ENCODE data around the gene NDUFS2. TPM values are rescaled to one million over a fixed set of nuclear protein-coding genes. Genes with fewer than 3 reads are reported as not detected.

The NDUFS2 gene
- total and polyA plus RNA-seq, 7 donors: 204 to 336 (median 232) TPM

DNA sequence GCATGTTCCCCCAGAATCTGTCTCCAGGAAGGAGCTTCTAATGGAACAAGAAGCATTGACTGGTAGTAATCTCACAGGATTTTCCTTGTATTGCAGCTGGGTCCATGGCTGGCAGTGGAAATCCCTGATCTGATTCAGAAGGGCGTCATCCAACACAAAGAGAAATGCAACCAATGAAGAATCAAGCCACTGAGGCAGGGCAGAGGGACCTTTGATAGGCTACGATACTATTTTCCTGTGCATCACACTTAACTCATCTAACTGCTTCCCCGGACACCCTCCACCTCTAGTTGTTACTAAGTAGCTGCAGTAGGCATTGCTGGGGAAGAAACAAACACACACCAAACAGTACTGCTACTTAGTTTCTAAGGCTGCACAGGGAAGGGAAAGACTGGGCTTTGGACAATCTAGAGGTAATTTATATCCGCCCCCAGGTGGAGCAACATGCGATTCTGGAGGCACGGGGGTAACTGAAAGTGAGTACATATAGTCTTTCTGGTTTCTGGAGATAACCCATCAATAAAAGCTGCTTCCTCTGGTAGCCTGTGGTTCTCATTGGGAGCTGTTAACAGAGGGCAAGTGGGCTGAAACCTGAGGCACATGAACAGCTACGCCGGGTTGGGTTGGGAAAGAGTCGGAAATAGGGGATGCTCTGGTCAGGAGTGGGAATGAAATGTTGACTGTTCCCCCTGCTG, 43.7 kb upstream of the NDUFS2 start:
- 66 to 79% (median 70%) methylated on average over 9 of the region's 9 CpGs for WGBS, 3 donors
- no peak for DNase-seq
- peak overlapping the region; percentile 87 for H3K4me3 ChIP-seq

DNA sequence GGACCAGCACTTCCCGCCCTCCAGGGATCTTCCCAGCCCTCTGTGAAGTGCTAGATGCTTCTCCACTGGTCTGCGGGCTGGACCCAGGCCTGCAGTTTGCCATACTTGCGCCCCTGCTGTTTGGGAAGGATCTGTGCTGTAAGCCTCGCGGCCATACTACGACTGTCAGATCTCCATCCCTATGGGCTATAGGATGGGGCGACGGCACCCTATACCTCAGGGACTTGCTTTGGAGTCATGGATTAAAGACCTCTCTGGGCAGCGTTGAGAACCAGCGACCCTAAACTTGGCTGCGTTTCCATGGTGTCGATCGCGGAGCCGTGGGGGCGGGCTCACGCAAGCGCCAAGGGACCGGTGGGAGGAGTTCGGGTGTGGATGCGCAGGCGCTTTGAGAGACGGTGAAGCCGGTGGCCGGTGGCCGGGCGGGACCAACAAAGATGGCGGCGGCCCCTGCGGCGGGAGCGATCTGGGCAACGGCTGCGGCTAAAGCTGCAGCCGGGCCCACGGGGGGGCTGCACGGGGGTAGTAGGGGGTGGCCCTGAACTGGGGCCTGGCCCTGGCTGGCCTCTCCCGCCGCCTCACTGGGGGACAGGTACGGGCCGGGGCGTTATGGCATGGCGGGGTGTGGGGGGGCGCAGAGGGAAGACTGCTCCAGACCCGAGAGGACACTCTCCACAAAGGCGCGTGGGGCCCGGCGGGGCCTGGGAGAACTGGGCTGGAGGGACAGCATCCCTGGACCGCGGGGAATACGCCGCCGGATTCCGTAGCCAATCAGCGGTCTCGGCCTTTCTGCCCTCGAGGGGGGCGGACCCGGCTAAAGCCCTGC, 42.9 kb upstream of the NDUFS2 start, which contains the start of gene USP21:
USP21 (plus strand) TSS at position 414 of the 826 bp plus-strand sequence. CDS start 1,141 bp downstream, outside the sequence.
- H3K27ac ChIP-seq: peak within 1 kb of the TSS; percentile 79
- no peaks in the 10 kb centered on the region for H3K27me3 ChIP-seq (ENCODE audit: insufficient read depth in 3 of 3, low read length in 2 of 3)
- intact Hi-C loops (cut with DNase I): no loop called here
- DNase-seq (peak; percentile 94 to 97), ATAC-seq (peak; percentile 94 to 99 (median 96))
- H3K4me1 ChIP-seq: peaks cover 16% of the 10 kb centered on the region
- H3K9me3 ChIP-seq: no peaks in the 10 kb centered on the region
- peaks cover 0 to 53% of the 10 kb centered on the region in 2 donors for H3K36me3 ChIP-seq (ENCODE audit: insufficient read depth in 1 of 2, low read depth in 1 of 2)
- TF ChIP-seq, protein P1, sequence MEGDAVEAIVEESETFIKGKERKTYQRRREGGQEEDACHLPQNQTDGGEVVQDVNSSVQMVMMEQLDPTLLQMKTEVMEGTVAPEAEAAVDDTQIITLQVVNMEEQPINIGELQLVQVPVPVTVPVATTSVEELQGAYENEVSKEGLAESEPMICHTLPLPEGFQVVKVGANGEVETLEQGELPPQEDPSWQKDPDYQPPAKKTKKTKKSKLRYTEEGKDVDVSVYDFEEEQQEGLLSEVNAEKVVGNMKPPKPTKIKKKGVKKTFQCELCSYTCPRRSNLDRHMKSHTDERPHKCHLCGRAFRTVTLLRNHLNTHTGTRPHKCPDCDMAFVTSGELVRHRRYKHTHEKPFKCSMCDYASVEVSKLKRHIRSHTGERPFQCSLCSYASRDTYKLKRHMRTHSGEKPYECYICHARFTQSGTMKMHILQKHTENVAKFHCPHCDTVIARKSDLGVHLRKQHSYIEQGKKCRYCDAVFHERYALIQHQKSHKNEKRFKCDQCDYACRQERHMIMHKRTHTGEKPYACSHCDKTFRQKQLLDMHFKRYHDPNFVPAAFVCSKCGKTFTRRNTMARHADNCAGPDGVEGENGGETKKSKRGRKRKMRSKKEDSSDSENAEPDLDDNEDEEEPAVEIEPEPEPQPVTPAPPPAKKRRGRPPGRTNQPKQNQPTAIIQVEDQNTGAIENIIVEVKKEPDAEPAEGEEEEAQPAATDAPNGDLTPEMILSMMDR (IDR thresholded peaks at IDR 0.05): peak; percentile 34
- WGBS, 3 donors: 1% methylated on average over 41 to 60 of the region's 60 CpGs
- H3K4me3 ChIP-seq: peak within 1 kb of the TSS; percentile 87

More for the DNA sequence above, 43.7 kb upstream of the NDUFS2 start:
- Histone ChIP-seq H3K36me3 (ENCODE audit: insufficient read depth in 1 of 2, low read depth in 1 of 2) (peaks cover 0 to 44% of the 10 kb centered on the region in 2 donors), H3K27ac (peak overlapping the region; percentile 79), H3K9me3 (no peaks in the 10 kb centered on the region), H3K4me1 (peaks cover 16% of the 10 kb centered on the region), H3K27me3 (ENCODE audit: insufficient read depth in 3 of 3, low read length in 2 of 3) (no peaks in the 10 kb centered on the region)
- intact Hi-C loops (cut with DNase I): no loop called here
- TF ChIP-seq, protein P1 (IDR thresholded peaks at IDR 0.05): no peak
- no peak for ATAC-seq

DNA sequence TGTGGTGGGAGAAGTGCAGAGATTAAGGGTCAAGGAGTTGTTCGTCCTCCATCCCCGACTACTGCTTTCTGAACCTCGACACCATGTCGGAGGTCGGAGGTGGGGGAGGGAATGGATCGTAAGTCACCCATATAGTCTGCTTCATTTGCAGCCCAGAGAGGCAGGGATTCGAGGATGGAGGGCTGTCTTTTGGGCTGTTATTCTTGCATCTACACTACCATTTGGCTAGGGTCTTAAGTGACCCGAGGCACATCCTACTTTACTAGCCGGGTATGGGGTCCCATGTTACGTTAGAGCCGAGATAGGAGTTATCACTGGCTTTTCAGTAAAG, 42.3 kb upstream of the NDUFS2 start:
- ATAC-seq: no peak
- Histone ChIP-seq H3K4me3 (peak overlapping the region; percentile 87), H3K4me1 (peaks cover 15% of the 10 kb centered on the region), H3K9me3 (no peaks in the 10 kb centered on the region), H3K27me3 (ENCODE audit: insufficient read depth in 3 of 3, low read length in 2 of 3) (no peaks in the 10 kb centered on the region), H3K27ac (peak overlapping the region; percentile 79), H3K36me3 (ENCODE audit: insufficient read depth in 1 of 2, low read depth in 1 of 2) (peaks cover 0 to 58% of the 10 kb centered on the region in 2 donors)
- 5 to 7% (median 6%) methylated on average over 11 of the region's 11 CpGs for WGBS, 3 donors
- intact Hi-C loops (cut with DNase I): no loop called here
- no peak for DNase-seq
- TF ChIP-seq, protein P1 (IDR thresholded peaks at IDR 0.05): no peak

DNA sequence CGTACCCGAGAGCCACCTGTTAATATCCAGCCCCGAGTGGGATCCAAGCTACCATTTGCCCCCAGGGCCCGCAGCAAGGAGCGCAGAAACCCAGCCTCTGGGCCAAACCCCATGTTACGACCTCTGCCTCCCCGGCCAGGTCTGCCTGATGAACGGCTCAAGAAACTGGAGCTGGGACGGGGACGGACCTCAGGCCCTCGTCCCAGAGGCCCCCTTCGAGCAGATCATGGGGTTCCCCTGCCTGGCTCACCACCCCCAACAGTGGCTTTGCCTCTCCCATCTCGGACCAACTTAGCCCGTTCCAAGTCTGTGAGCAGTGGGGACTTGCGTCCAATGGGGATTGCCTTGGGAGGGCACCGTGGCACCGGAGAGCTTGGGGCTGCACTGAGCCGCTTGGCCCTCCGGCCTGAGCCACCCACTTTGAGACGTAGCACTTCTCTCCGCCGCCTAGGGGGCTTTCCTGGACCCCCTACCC, 41.5 kb upstream of the NDUFS2 start:
- TF ChIP-seq, protein P1 (IDR thresholded peaks at IDR 0.05): no peak
- intact Hi-C loops (cut with DNase I): no loop called here
- DNase-seq: peak in 1 of 2 donors; percentile 45
- 89 to 91% (median 89%) methylated on average over 22 of the region's 22 CpGs for WGBS, 3 donors
- Histone ChIP-seq H3K9me3 (no peaks in the 10 kb centered on the region), H3K27ac (no peak overlapping the region), H3K27me3 (ENCODE audit: insufficient read depth in 3 of 3, low read length in 2 of 3) (no peaks in the 10 kb centered on the region), H3K4me1 (peaks cover 22% of the 10 kb centered on the region), H3K4me3 (peak overlapping the region; percentile 87), H3K36me3 (ENCODE audit: insufficient read depth in 1 of 2, low read depth in 1 of 2) (peaks cover 0 to 59% of the 10 kb centered on the region in 2 donors)
- no peak for ATAC-seq

Measured in psoas muscle (tissue), 8 donors.